Pancreas (tissue), 10 donors: ENCODE data around the gene C9orf50. TPM values are rescaled to one million over a fixed set of nuclear protein-coding genes. Genes with fewer than 3 reads are reported as not detected.

Experiments used
- ATAC-seq, 4 donors: fragments of 200-7000 bp; cut with Tn5 transposase; one replicate each; pipeline versions ENCODE4 v1.8.0 to v1.9.1; 2020; ENCODE audit warnings: mild to moderate bottlenecking in 4 of 4, moderate library complexity in 4 of 4
- DNase-seq, 6 donors: peaks; one replicate each; pipeline ENCODE4 v3.0.0-alpha.2; 2020
- FAIRE-seq: peaks from 2 replicates; lab custom pipeline; 2012; peaks lifted over from hg19 to GRCh38; lab: Jason Lieb, UNC
- H3K27ac ChIP-seq, 4 donors: fragments of 200-600 bp; sonication (generic); 1 replicate in 3 of 4; 2 replicates in 1 of 4; pipeline versions ENCODE4 v1.5.0 to v1.8.0; 2020
- H3K27me3 ChIP-seq, 4 donors: fragments of 200-600 bp; one replicate each; pipeline ENCODE4 v1.8.0; 2021
- H3K36me3 ChIP-seq, 3 donors: fragments of 200-600 bp; sonication (generic) in 1 of 3; one replicate each; pipeline versions ENCODE4 v1.5.0 to v1.8.0; 2020 to 2021
- H3K4me1 ChIP-seq, 3 donors: fragments of 200-600 bp; one replicate each; pipeline ENCODE4 v1.8.0; 2021
- H3K4me3 ChIP-seq, 4 donors: fragments of 200-600 bp; sonication (generic) in 2 of 4; one replicate each; pipeline versions ENCODE4 v1.5.0 to v1.8.0; 2020 to 2021
- H3K9me3 ChIP-seq, 4 donors: fragments of 200-600 bp; one replicate each; pipeline ENCODE4 v1.8.0; 2021
- CTCF ChIP-seq, 4 donors: fragments of 200-600 bp; sonication (generic) in 3 of 4; IDR thresholded peaks; one replicate each; pipeline versions ENCODE4 v1.5.0 to v1.8.0; 2021; ENCODE audit warnings: antibody characterized with exemption in 4 of 4
- WGBS, 2 donors: extraction: QIAGEN DNeasy Blood & Tissue Kit; methylation state at CpG; one replicate each; pipeline ENCODE4 v1.1.7; 2013; 5-methylcytosine and 5-hydroxymethylcytosine counted together
- intact Hi-C, 3 donors: fragments of 100-400 bp; cut with DNase I; formaldehyde crosslinking; loops; one replicate each; pipeline versions ENCODE4 v1.11.1 to v1.14.2; 2022
- polyA plus RNA-seq, 2 donors: library from polyadenylated mRNA; stranded (reverse); fragments of 200-250 nt; gene quantifications; one replicate each; pipeline ENCODE4 v1.2.3, GENCODE V29; 2013
- total RNA-seq, 6 donors: library from RNA; stranded (reverse); fragmentation: NEBNext Ultra II Directional in 4 of 6; extraction: Animal tissue kit (Norgen Biotek cat#: 25700) in 4 of 6; gene quantifications; one replicate each; pipeline versions ENCODE4 v1.2.1 to v1.2.4, GENCODE V29; 2021 to 2023
- donor health status: healthy with polysubstance abuse.
- donor health status: DM: no; HTN: no; CAD: no; lungs with moderate emphysema.
- donor health status: DM: no; HTN: no; CAD: no.
- donor health status: control.
- donor health status: control.
- donor health status: Bipolar disorder and iron deficiency.
- donor health status: DM: yes; HTN: yes; CAD: no.
- donor health status: DM: no; HTN: no; CAD: no.
- donor health status: DM: no; HTN: no; CAD: no.
- donor health status: DM: yes; HTN: yes; CAD: no.

The C9orf50 gene
- total and polyA plus RNA-seq, 8 donors, result not detected

- H3K36me3 ChIP-seq, result no peaks in the 10 kb centered on the region
- no peaks in the 10 kb centered on the region for H3K9me3 ChIP-seq
- 88 to 93% methylated on average over 1 of the region's 1 CpG for WGBS, 2 donors
- H3K4me1 ChIP-seq, result peaks cover 0 to 3% (median 0%) of the 10 kb centered on the region in 3 donors
- H3K4me3 ChIP-seq, result no peak overlapping the region
- no peak for TF ChIP-seq CTCF (IDR thresholded peaks at IDR 0.05)
- ATAC-seq (no peak), FAIRE-seq (no peak), DNase-seq (no peak)
- H3K27ac ChIP-seq, result no peak overlapping the region
- intact Hi-C loops, result no loop called here
- no peaks in the 10 kb centered on the region for H3K27me3 ChIP-seq
Observed at GRCh38 chr9:129585352-129585751, 35.5 kb downstream of the C9orf50 start.

- no peak overlapping the region for H3K27ac ChIP-seq
- no peaks in the 10 kb centered on the region for H3K36me3 ChIP-seq
- FAIRE-seq (no peak), DNase-seq (peak in 3 of 6 donors; percentile 65 to 77 (median 69)), ATAC-seq (peak; percentile 76 to 91 (median 86))
- no peak overlapping the region for H3K4me3 ChIP-seq
- H3K4me1 ChIP-seq, result peaks cover 0 to 3% (median 0%) of the 10 kb centered on the region in 3 donors
- no peak for TF ChIP-seq CTCF (IDR thresholded peaks at IDR 0.05)
- intact Hi-C loops, result no loop called here
- no peaks in the 10 kb centered on the region for H3K27me3 ChIP-seq
- WGBS, 2 donors, result 91 to 100% methylated on average over 1 of the region's 1 CpG
- no peaks in the 10 kb centered on the region for H3K9me3 ChIP-seq
Observed at GRCh38 chr9:129584136-129584535, 36.8 kb downstream of the C9orf50 start.

DNA sequence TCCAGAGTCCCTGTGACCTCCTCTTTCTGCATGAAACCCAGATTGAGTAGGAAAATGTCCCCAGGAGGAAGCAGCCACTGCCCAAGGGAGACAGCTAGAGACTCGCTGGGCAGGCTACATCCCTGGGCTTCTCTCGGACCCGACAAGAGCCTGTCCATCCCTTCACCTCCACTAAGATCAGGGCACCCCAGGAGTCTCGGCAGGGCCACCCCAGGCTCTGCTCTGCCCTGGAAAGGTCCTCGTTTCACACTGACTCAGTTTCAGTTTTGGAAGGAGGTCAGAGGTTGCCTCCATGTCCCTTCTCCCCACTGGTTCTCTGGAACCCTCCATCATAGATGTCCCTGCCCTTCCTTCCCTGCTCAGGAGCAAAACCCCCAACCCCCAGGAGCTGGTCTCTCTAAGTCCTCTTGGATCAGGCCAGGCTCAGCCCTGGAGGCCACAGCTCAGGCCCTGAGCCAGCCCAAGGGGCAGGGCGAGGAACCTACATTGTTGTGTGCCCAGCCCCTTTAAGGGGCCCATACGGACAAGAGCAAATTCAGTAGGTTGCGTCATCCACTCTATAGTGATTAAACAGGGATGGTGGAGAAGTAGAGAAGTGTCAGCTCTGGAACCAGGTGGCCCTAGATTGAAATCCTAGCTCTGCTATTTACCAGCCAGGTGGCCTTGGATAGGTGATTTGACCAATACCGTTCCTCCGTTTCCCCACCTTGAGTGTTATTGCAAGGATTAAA lies 37.4 kb downstream of the C9orf50 start:
- Histone ChIP-seq H3K4me1 (peaks cover 0 to 3% (median 0%) of the 10 kb centered on the region in 3 donors), H3K4me3 (no peak overlapping the region), H3K9me3 (no peaks in the 10 kb centered on the region), H3K27me3 (no peaks in the 10 kb centered on the region), H3K36me3 (no peaks in the 10 kb centered on the region), H3K27ac (no peak overlapping the region)
- no peak for ATAC-seq
- 66 to 74% methylated on average over 10 of the region's 10 CpGs for WGBS, 2 donors
- FAIRE-seq, result no peak
- no peak for DNase-seq
- no peak for TF ChIP-seq CTCF (IDR thresholded peaks at IDR 0.05)
- intact Hi-C loops, result no loop called here

GRCh38 chr9:129582855-129583254 lies 38.0 kb downstream of the C9orf50 start:
- Histone ChIP-seq H3K9me3 (no peaks in the 10 kb centered on the region), H3K36me3 (no peaks in the 10 kb centered on the region), H3K27ac (no peak overlapping the region), H3K27me3 (no peaks in the 10 kb centered on the region), H3K4me3 (no peak overlapping the region), H3K4me1 (peaks cover 0 to 3% (median 0%) of the 10 kb centered on the region in 3 donors)
- no peak for FAIRE-seq
- DNase-seq, result no peak
- no peak for ATAC-seq
- WGBS, 2 donors, result 68 to 85% methylated on average over 3 of the region's 3 CpGs
- intact Hi-C loops, result no loop called here
- TF ChIP-seq CTCF (IDR thresholded peaks at IDR 0.05), result no peak

GRCh38 chr9:129581505-129582189 lies 39.3 kb downstream of the C9orf50 start:
- DNase-seq (no peak), FAIRE-seq (no peak), ATAC-seq (no peak)
- 67 to 75% methylated on average over 4 of the region's 4 CpGs for WGBS, 2 donors
- Histone ChIP-seq H3K9me3 (no peaks in the 10 kb centered on the region), H3K27me3 (no peaks in the 10 kb centered on the region), H3K36me3 (no peaks in the 10 kb centered on the region), H3K4me3 (no peak overlapping the region), H3K27ac (no peak overlapping the region), H3K4me1 (peaks cover 0 to 3% (median 0%) of the 10 kb centered on the region in 3 donors)
- TF ChIP-seq CTCF (IDR thresholded peaks at IDR 0.05), result no peak
- intact Hi-C loops, result no loop called here
